CD14-positive monocyte (primary cell): ENCODE data around the gene RNF213. TPM values are rescaled to one million over a fixed set of nuclear protein-coding genes. Genes with fewer than 3 reads are reported as not detected.

Experiments used
- DNase-seq, 3 donors: peaks; one replicate each; pipeline ENCODE4 v3.0.0-alpha.2; 2011 to 2022
- H2AFZ ChIP-seq: 2 replicates; pipeline ENCODE4 v1.6.0; 2012; ENCODE audit warnings: mild to moderate bottlenecking, low read depth, low read length, inconsistent platforms; ENCODE audit not compliant: insufficient read depth, poor library complexity, severe bottlenecking
- H3K27ac ChIP-seq, 2 donors: 1 replicate in 1 of 2; 2 replicates in 1 of 2; pipeline ENCODE4 v1.5.1; 2012 to 2013; ENCODE audit warnings: low read length in 2 of 2, control low read depth in 1 of 2, inconsistent platforms in 1 of 2, low read depth in 1 of 2, mild to moderate bottlenecking in 1 of 2
- H3K27me3 ChIP-seq, 2 donors: one replicate each; pipeline versions ENCODE4 v1.6.0 to v1.6.1; 2011 to 2013; ENCODE audit warnings: low read length in 2 of 2; ENCODE audit not compliant: control insufficient read depth in 2 of 2, insufficient read depth in 2 of 2
- H3K36me3 ChIP-seq, 2 donors: replicated peaks in 1 of 2; 1 replicate in 1 of 2; 2 replicates in 1 of 2; pipeline versions ENCODE4 v1.5.1 to v1.6.1; 2012 to 2013; ENCODE audit warnings: low read length in 2 of 2, control low read depth in 1 of 2, inconsistent platforms in 1 of 2, mild to moderate bottlenecking in 1 of 2; ENCODE audit not compliant: insufficient read depth in 2 of 2, control insufficient read depth in 1 of 2
- H3K4me1 ChIP-seq, 2 donors: 1 replicate in 1 of 2; 2 replicates in 1 of 2; pipeline versions ENCODE4 v1.5.1 to v1.6.1; 2012 to 2013; ENCODE audit warnings: low read length in 2 of 2, control low read depth in 1 of 2, inconsistent platforms in 1 of 2, mild to moderate bottlenecking in 1 of 2, moderate library complexity in 1 of 2; ENCODE audit not compliant: insufficient read depth in 2 of 2, control insufficient read depth in 1 of 2
- H3K4me2 ChIP-seq: replicated peaks from 2 replicates; pipeline ENCODE3; 2012; ENCODE audit warnings: low read length, moderate library complexity, mild to moderate bottlenecking; ENCODE audit not compliant: poor library complexity, severe bottlenecking; ENCODE audit errors: extremely low read depth
- H3K4me3 ChIP-seq, 3 experiments: fragments of 200-600 bp in 1 of 3; sonication (generic) in 1 of 3; replicated peaks in 1 of 3; 1 replicate in 2 of 3; 2 replicates in 1 of 3; pipeline ENCODE4 v1.5.1; 2011 to 2013; ENCODE audit warnings: low read length in 3 of 3, mild to moderate bottlenecking in 3 of 3, control low read depth in 2 of 3, low read depth in 2 of 3, inconsistent platforms in 1 of 3, moderate library complexity in 1 of 3
- H3K79me2 ChIP-seq: 2 replicates; pipeline ENCODE4 v1.6.0; 2012; ENCODE audit warnings: mild to moderate bottlenecking, control low read depth, inconsistent platforms, low read length, moderate library complexity; ENCODE audit not compliant: insufficient read depth
- H3K9ac ChIP-seq: 2 replicates; pipeline ENCODE4 v1.6.0; 2017; ENCODE audit warnings: low read length, mild to moderate bottlenecking; ENCODE audit not compliant: insufficient read depth, poor library complexity, severe bottlenecking
- H3K9me3 ChIP-seq, 2 donors: replicated peaks in 1 of 2; 1 replicate in 1 of 2; 2 replicates in 1 of 2; pipeline versions ENCODE4 v1.5.1 to v1.6.1; 2012 to 2013; ENCODE audit warnings: low read length in 2 of 2, control low read depth in 1 of 2; ENCODE audit not compliant: control insufficient read depth in 1 of 2, insufficient read depth in 1 of 2
- H4K20me1 ChIP-seq: 2 replicates; pipeline ENCODE4 v1.6.0; 2012; ENCODE audit warnings: mild to moderate bottlenecking, low read length, control low read depth, moderate library complexity; ENCODE audit not compliant: insufficient read depth
- H3K27ac Mint-ChIP-seq, 7 donors: one replicate each; pipeline ENCODE4 v1.8.0; 2020; ENCODE audit warnings: mild to moderate bottlenecking in 7 of 7, mixed read lengths in 7 of 7, moderate library complexity in 6 of 7, inconsistent platforms in 2 of 7
- H3K27me3 Mint-ChIP-seq, 3 donors: one replicate each; pipeline ENCODE4 v1.8.0; 2021 to 2022; ENCODE audit warnings: low read depth in 3 of 3, mild to moderate bottlenecking in 3 of 3, mixed read lengths in 3 of 3, moderate library complexity in 3 of 3, inconsistent platforms in 1 of 3
- H3K36me3 Mint-ChIP-seq, 2 donors: one replicate each; pipeline ENCODE4 v1.8.0; 2020; ENCODE audit warnings: mixed read lengths in 2 of 2, inconsistent platforms in 1 of 2, mild to moderate bottlenecking in 1 of 2
- H3K4me1 Mint-ChIP-seq: one replicate; pipeline ENCODE4 v1.8.0; 2020; ENCODE audit warnings: mild to moderate bottlenecking, mixed read lengths
- H3K4me3 Mint-ChIP-seq, 2 donors: one replicate each; pipeline ENCODE4 v1.8.0; 2020; ENCODE audit warnings: mild to moderate bottlenecking in 2 of 2, mixed read lengths in 2 of 2, moderate library complexity in 1 of 2
- H3K9me3 Mint-ChIP-seq, 7 donors: one replicate each; pipeline ENCODE4 v1.8.0; 2020 to 2022; ENCODE audit warnings: mixed read lengths in 7 of 7, mild to moderate bottlenecking in 6 of 7, moderate library complexity in 6 of 7, inconsistent platforms in 2 of 7
- CTCF ChIP-seq: fragments of 200-600 bp; IDR thresholded peaks from one replicate; pipeline ENCODE4 v1.8.0; 2022; ENCODE audit warnings: antibody characterized with exemption, mild to moderate bottlenecking
- WGBS: methylation state at CpG from one replicate; pipeline ENCODE4 v1.1.5; 2013; ENCODE audit warnings: missing lambda C conversion rate; ENCODE audit not compliant: insufficient coverage; 5-methylcytosine and 5-hydroxymethylcytosine counted together
- intact Hi-C, 2 donors: fragments of 100-400 bp; cut with micrococcal nuclease; formaldehyde crosslinking; loops; one replicate each; pipeline versions ENCODE4 v1.15.0 to v1.15.1; 2023
- polyA plus RNA-seq, 3 donors: library from polyadenylated mRNA; depleted of rRNA in 1 of 3; unstranded in 2 of 3; stranded (reverse) in 1 of 3; fragments of 300-500 nt in 2 of 3; fragments of >200 nt in 1 of 3; fragmentation: Illumina TruSeq in 2 of 3; gene quantifications; 1 replicate in 2 of 3; 2 replicates in 1 of 3; pipeline ENCODE4 v1.2.3, GENCODE V29; 2012 to 2021

Gene RNF213
- polyA plus RNA-seq, 3 donors, result 10.3 to 196 (median 18.1) TPM

- Histone ChIP-seq H3K9ac (no peak overlapping the region), H3K27me3 (no peaks in the 10 kb centered on the region), H2AFZ (no peak overlapping the region), H3K79me2 (no peaks in the 10 kb centered on the region), H3K36me3 (peaks cover 99 to 100% of the 10 kb centered on the region in 2 donors), H4K20me1 (peaks cover 95% of the 10 kb centered on the region), H3K4me3 (no peak overlapping the region), H3K27ac (no peak overlapping the region), H3K9me3 (peaks cover 4 to 6% of the 10 kb centered on the region in 2 donors), H3K4me1 (no peaks in the 10 kb centered on the region), H3K4me2 (no peak overlapping the region)
- Mint-ChIP-seq H3K27me3 (peaks cover 0 to 1% (median 0%) of the 10 kb centered on the region in 3 donors), H3K36me3 (peaks cover 96 to 100% of the 10 kb centered on the region in 2 donors), H3K4me1 (no peaks in the 10 kb centered on the region), H3K4me3 (no peak overlapping the region), H3K9me3 (peaks cover 0 to 12% (median 9%) of the 10 kb centered on the region in 7 donors), H3K27ac (peak overlapping the region in 1 of 7 donors; percentile 10)
- WGBS, result 95% methylated on average over 22 of the region's 29 CpGs
- DNase-seq, result no peak
- no peak for TF ChIP-seq CTCF
- intact Hi-C loops, result loop anchor here in 1 of 2 donors (10.0 kb wide), 1 partner anchor 170 kb away; no protein-coding TSS in a partner anchor
These were observed 104.6 kb downstream of the RNF213 start for GRCh38 chr17:80365001-80365965.

GRCh38 chr17:80365983-80366382, 105.3 kb downstream of the RNF213 start:
- Histone ChIP-seq H3K4me3 (no peak overlapping the region), H3K36me3 (peaks cover 99 to 100% of the 10 kb centered on the region in 2 donors), H3K27me3 (no peaks in the 10 kb centered on the region), H3K27ac (no peak overlapping the region), H4K20me1 (peaks cover 95% of the 10 kb centered on the region), H3K4me2 (no peak overlapping the region), H2AFZ (no peak overlapping the region), H3K9me3 (peaks cover 0 to under 1% of the 10 kb centered on the region in 2 donors), H3K9ac (no peak overlapping the region), H3K79me2 (no peaks in the 10 kb centered on the region), H3K4me1 (no peaks in the 10 kb centered on the region)
- intact Hi-C loops, result loop anchor here in 1 of 2 donors (10.0 kb wide), 1 partner anchor 171 kb away; no protein-coding TSS in a partner anchor
- Mint-ChIP-seq H3K27me3 (peaks cover 0 to 1% (median 0%) of the 10 kb centered on the region in 3 donors), H3K9me3 (peaks cover 0 to 7% (median 2%) of the 10 kb centered on the region in 7 donors), H3K4me1 (no peaks in the 10 kb centered on the region), H3K4me3 (no peak overlapping the region), H3K27ac (peak overlapping the region in 1 of 7 donors; percentile 41), H3K36me3 (peaks cover 96 to 100% of the 10 kb centered on the region in 2 donors)
- 95% methylated on average over 10 of the region's 11 CpGs for WGBS
- DNase-seq, result no peak
- TF ChIP-seq CTCF, result no peak
